IMR-90 (cell line): Measurements from ENCODE around the gene HCRTR2.

Source experiments
- CTCF ChIP-seq: conservative IDR thresholded peaks from 2 replicates; pipeline ENCODE4 v1.5.1; 2012; ENCODE audit warnings: mild to moderate bottlenecking, low read depth, low read length, improper control_type of control experiment
- POLR2A ChIP-seq: IDR thresholded peaks from 2 replicates; pipeline ENCODE4 v1.6.1; 2012; ENCODE audit warnings: mild to moderate bottlenecking, low read depth, low read length
- SMC3 ChIP-seq: fragments of 150-350 bp; IDR thresholded peaks from 2 replicates; pipeline ENCODE4 v1.6.1; 2016; ENCODE audit warnings: low read depth, mild to moderate bottlenecking, antibody characterized with exemption, low read length, moderate library complexity
- USF2 ChIP-seq: fragments of 150-350 bp; IDR thresholded peaks from 2 replicates; pipeline ENCODE4 v1.6.1; 2017; ENCODE audit warnings: mild to moderate bottlenecking, antibody characterized with exemption, low read length, low read depth

GRCh38 chr6:55167860-55168259 lies 6.5 kb upstream of the HCRTR2 start:
- TF ChIP-seq POLR2A: no peak
- TF ChIP-seq SMC3: no peak
- no peak for TF ChIP-seq CTCF
- TF ChIP-seq USF2: no peak
